BE2C (cell line): Measurements from ENCODE around the gene PURA.

Experiments
- DNase-seq: peaks from one replicate; pipeline ENCODE4 v3.0.0-alpha.2; 2020
- H3K27me3 ChIP-seq: fragments of 250-450 bp; sonication (Bioruptor Pico); 2 replicates; pipeline ENCODE4 v1.5.1; 2020; ENCODE audit warnings: mild to moderate bottlenecking
- H3K36me3 ChIP-seq: fragments of 250-450 bp; sonication (Bioruptor Pico); 2 replicates; pipeline ENCODE4 v1.5.1; 2020; ENCODE audit warnings: mild to moderate bottlenecking
- H3K4me1 ChIP-seq: fragments of 250-450 bp; sonication (Bioruptor Pico); 2 replicates; pipeline ENCODE4 v1.5.1; 2020
- H3K4me3 ChIP-seq: 2 replicates; pipeline ENCODE4 v1.5.1; 2011; ENCODE audit warnings: low read depth, low read length
- H3K9me3 ChIP-seq: fragments of 250-450 bp; sonication (Bioruptor Pico); 2 replicates; pipeline ENCODE4 v1.5.1; 2020
- CTCF ChIP-seq: IDR thresholded peaks from 2 replicates; pipeline ENCODE4 v1.5.1; 2012; ENCODE audit warnings: mild to moderate bottlenecking, low read depth, low read length

PURA gene

DNA sequence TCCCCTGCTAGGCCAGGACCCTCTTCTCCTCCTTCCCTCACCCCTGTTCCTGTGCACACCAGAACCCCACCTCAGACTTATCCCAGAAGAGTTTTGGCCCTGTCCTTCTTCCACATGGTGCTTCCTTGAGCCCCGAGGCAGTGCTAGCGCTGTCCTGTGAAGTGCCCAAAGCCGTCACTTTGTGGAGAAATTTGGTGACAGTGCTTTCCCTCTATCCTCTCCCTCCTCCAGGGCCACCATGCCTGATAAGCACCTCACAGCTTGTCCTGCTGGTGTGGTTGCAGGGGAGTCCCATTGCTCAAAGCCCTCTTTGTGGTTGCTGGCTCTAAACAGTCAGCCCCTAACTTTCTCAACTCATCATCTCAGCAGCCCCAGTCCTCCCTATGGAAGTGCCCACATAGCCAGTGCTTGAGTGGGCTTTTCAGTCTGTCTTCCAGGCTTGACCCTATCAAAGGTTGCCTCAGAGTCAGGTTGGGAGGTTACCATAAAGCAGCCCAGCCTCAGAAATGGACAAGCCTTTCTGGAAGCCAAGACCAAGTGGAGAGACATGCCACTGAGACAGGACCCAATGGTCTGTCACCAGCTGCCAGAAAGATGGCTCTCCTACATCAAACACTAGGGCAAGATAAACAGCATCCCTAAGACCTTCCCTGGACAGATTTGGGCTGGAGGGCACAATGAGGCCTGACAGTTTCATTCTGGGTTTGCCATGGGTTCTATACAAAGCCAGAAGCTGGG lies 29.8 kb downstream of the PURA start:
- no peaks in the 10 kb centered on the region for H3K27me3 ChIP-seq
- H3K4me3 ChIP-seq = no peak overlapping the region
- no peaks in the 10 kb centered on the region for H3K9me3 ChIP-seq
- no peak for TF ChIP-seq CTCF
- DNase-seq = no peak
- no peaks in the 10 kb centered on the region for H3K4me1 ChIP-seq
- H3K36me3 ChIP-seq = no peaks in the 10 kb centered on the region

DNA sequence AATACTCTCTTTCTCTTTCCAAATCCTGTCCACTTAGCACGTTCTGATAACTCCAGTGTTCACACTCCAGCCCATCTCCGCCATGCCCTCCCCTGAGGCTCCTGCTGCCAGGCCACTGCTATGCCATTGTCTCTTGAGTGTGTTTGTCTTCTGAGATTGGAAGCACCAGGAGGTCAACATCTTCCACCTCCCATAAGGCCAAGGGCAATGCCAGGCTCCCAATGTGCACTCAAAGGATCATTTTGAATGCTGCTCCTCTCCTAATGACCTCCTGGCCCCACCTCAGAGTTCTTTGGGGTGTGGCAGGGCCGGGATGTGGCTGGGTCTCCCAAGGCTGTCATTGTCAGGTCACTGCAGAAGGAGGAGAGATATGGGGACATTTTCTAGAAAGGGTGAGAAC lies 31.3 kb downstream of the PURA start:
- Histone ChIP-seq H3K27me3 (no peaks in the 10 kb centered on the region), H3K9me3 (no peaks in the 10 kb centered on the region), H3K4me3 (peak overlapping the region; percentile 54), H3K36me3 (no peaks in the 10 kb centered on the region), H3K4me1 (no peaks in the 10 kb centered on the region)
- DNase-seq = no peak
- TF ChIP-seq CTCF = no peak

GRCh38 chr5:140145818-140146522 lies 32.1 kb downstream of the PURA start:
- Histone ChIP-seq H3K4me1 (no peaks in the 10 kb centered on the region), H3K36me3 (no peaks in the 10 kb centered on the region), H3K27me3 (no peaks in the 10 kb centered on the region), H3K4me3 (peak overlapping the region; percentile 54), H3K9me3 (no peaks in the 10 kb centered on the region)
- peak; percentile 82 for DNase-seq
- peak; percentile 43; the same call in 1 of the 2 replicates for TF ChIP-seq CTCF

GRCh38 chr5:140146523-140146842 lies 32.6 kb downstream of the PURA start:
- no peak for TF ChIP-seq CTCF
- Histone ChIP-seq H3K4me3 (peak overlapping the region; percentile 54), H3K4me1 (no peaks in the 10 kb centered on the region), H3K36me3 (no peaks in the 10 kb centered on the region), H3K9me3 (no peaks in the 10 kb centered on the region), H3K27me3 (no peaks in the 10 kb centered on the region)
- no peak for DNase-seq

DNA sequence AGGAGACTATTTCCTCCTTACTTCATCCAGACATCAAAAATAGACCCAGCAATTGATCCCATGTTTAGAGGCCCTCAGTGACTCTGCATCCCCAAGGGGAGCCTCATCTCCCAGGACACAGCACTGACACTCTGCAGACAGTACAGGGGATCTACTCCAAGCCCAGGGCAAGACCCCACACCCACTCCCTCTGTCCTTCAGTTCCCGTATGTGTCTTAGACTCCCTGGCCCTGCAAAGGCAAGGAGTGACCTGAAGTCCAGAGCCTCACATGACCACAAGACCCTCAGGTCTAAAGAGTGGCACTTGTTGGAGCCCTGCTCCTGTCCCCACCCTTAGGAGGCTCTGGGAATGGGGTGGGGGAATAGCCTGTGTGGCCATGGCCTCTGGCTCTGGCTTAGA lies 33.6 kb downstream of the PURA start:
- no peak for TF ChIP-seq CTCF
- H3K4me3 ChIP-seq = no peak overlapping the region
- H3K4me1 ChIP-seq = no peaks in the 10 kb centered on the region
- no peak for DNase-seq
- no peaks in the 10 kb centered on the region for H3K9me3 ChIP-seq
- H3K27me3 ChIP-seq = no peaks in the 10 kb centered on the region
- no peaks in the 10 kb centered on the region for H3K36me3 ChIP-seq

DNA sequence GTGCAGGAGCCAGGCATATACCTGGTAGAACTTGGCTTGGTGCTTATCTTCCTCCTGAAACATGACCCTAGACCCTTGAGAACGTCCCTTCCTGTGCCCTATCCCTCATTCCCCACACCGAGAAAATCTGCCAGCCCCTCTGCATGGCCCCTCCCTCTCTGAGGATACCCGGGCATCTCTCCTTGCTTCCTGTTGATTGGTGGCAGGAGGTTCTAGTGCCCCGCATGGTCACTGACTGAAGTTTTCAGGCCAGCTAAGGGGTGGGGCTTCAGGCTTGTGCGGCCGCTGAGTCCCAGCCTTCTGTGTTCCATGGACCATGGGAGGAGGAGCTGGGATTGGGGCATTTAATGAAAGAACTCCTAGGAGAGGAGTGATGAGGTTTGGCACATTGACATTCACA lies 34.6 kb downstream of the PURA start:
- H3K9me3 ChIP-seq = no peaks in the 10 kb centered on the region
- TF ChIP-seq CTCF = peak; percentile 23; the same call in 1 of the 2 replicates
- H3K4me3 ChIP-seq = no peak overlapping the region
- no peaks in the 10 kb centered on the region for H3K4me1 ChIP-seq
- DNase-seq = peak; percentile 59
- H3K27me3 ChIP-seq = no peaks in the 10 kb centered on the region
- no peaks in the 10 kb centered on the region for H3K36me3 ChIP-seq
